ENCODE data around the gene FAM47E. TPM values are rescaled to one million over a fixed set of nuclear protein-coding genes. Genes with fewer than 3 reads are reported as not detected.

FAM47E gene
- total and polyA plus RNA-seq, 9 of the 15 experiments (the other 6 are each of a cell fraction or from before 2014, with no cell fraction given): 3.7 to 15.6 (median 6.4) TPM

- Histone ChIP-seq H3K9me3 (replicated peaks; ENCODE audit: control insufficient read depth, insufficient read depth, low read depth, low read length) (peaks cover 19% of the 10 kb centered on the region), H3K79me2 (ENCODE audit: control insufficient read depth, insufficient read depth, low read length) (no peaks in the 10 kb centered on the region), H2AFZ (ENCODE audit: low read depth, low read length) (peak overlapping the region; percentile 19; the same call in 1 of the 2 replicates), H3K27ac (ENCODE audit: extremely low read depth, low read depth, low read length) (peak overlapping the region; percentile 86), H3K4me3 (no peak overlapping the region), H3K9me1 (ENCODE audit: control insufficient read depth, insufficient read depth, low read length) (no peaks in the 10 kb centered on the region), H4K20me1 (replicated peaks; ENCODE audit: control insufficient read depth, insufficient read depth, low read length) (no peaks in the 10 kb centered on the region), H3K9ac (ENCODE audit: insufficient read depth in 1 of 2, low read depth in 2 of 2, low read length in 2 of 2) (no peak overlapping the region), H3K36me3 (ENCODE audit: control insufficient read depth, insufficient read depth, low read length) (no peaks in the 10 kb centered on the region), H3K27me3 (ENCODE audit: control insufficient read depth in 2 of 2, insufficient read depth in 2 of 2, low read length in 2 of 2) (no peaks in the 10 kb centered on the region), H3K4me1 (replicated peaks in 1 of 2; ENCODE audit: control insufficient read depth in 2 of 2, insufficient read depth in 2 of 2, low read length in 2 of 2) (peaks cover 3 to 39% of the 10 kb centered on the region in 2 experiments; a peak in 4 of 5 replicates), H3K4me2 (ENCODE audit: insufficient read depth, low read length) (no peak overlapping the region)
- intact Hi-C loops (cut with micrococcal nuclease): loop anchor here (5.0 kb wide), 1 partner anchor 77 kb away; no protein-coding TSS in a partner anchor
- POLR2A ChIA-PET: no interaction called here
- BruUV-seq (replicated peaks): no TSS peak
- WGBS (ENCODE audit: insufficient coverage, low coverage, missing lambda C conversion rate): 100% methylated on average over 2 of the region's 4 CpGs
- no peak for FAIRE-seq
- no peak for TF ChIP-seq EP300 (IDR thresholded peaks at IDR 0.05; ENCODE audit: low read length)
- TF ChIP-seq NR3C1 (CRISPR knock-in tag; IDR thresholded peaks at IDR 0.05): no peak
- peak; percentile 82 for TF ChIP-seq SPI1 (IDR thresholded peaks at IDR 0.05; ENCODE audit: borderline replicate concordance, low read depth, low read length)
- ATAC-seq: no peak
- CTCF ChIA-PET (ENCODE audit: low intra/inter-chr PET ratio): no interaction called here
- in situ Hi-C loops (cut with MboI): no loop called here
- no peak for DNase-seq (ENCODE audit: extremely low read depth in 1 of 4, low spot score in 3 of 4)
These were observed 48.5 kb downstream of the FAM47E start for GRCh38 chr4:76300012-76300411.

- 71% methylated on average over 4 of the region's 4 CpGs for WGBS (ENCODE audit: insufficient coverage, low coverage, missing lambda C conversion rate)
- H3K4me3 ChIP-seq: no peak overlapping the region
- H3K36me3 ChIP-seq (ENCODE audit: control insufficient read depth, insufficient read depth, low read length): no peaks in the 10 kb centered on the region
- no peaks in the 10 kb centered on the region for H3K79me2 ChIP-seq (ENCODE audit: control insufficient read depth, insufficient read depth, low read length)
- peak overlapping the region; percentile 35; the same call in 1 of the 2 replicates for H2AFZ ChIP-seq (ENCODE audit: low read depth, low read length)
- peaks cover 19% of the 10 kb centered on the region for H3K9me3 ChIP-seq (replicated peaks; ENCODE audit: control insufficient read depth, insufficient read depth, low read depth, low read length)
- DNase-seq (ENCODE audit: extremely low read depth in 1 of 4, low spot score in 3 of 4) (peak; percentile 72 to 94 (median 82)), FAIRE-seq (peak; percentile 99), ATAC-seq (peak; percentile 96)
- H3K9ac ChIP-seq (ENCODE audit: insufficient read depth in 1 of 2, low read depth in 2 of 2, low read length in 2 of 2): peak overlapping the region in 1 of 2 experiments; percentile 42; a peak in 2 of 4 replicates
- H3K9me1 ChIP-seq (ENCODE audit: control insufficient read depth, insufficient read depth, low read length): no peaks in the 10 kb centered on the region
- in situ Hi-C loops (cut with MboI) (no loop called here), intact Hi-C loops (cut with micrococcal nuclease) (loop anchor here (5.0 kb wide), 1 partner anchor 76 kb away; no protein-coding TSS in a partner anchor)
- BruUV-seq (replicated peaks): no TSS peak
- H3K27ac ChIP-seq (ENCODE audit: extremely low read depth, low read depth, low read length): peak overlapping the region; percentile 86
- peaks cover 7 to 39% of the 10 kb centered on the region in 2 experiments for H3K4me1 ChIP-seq (replicated peaks in 1 of 2; ENCODE audit: control insufficient read depth in 2 of 2, insufficient read depth in 2 of 2, low read length in 2 of 2)
- peak overlapping the region; percentile 34 for H3K4me2 ChIP-seq (ENCODE audit: insufficient read depth, low read length)
- POLR2A ChIA-PET: interaction anchor here (1.0 to 1.4 kb wide), 4 partner anchors 9 to 194 kb away, joined by 3 to 4 read pairs (median 3); no protein-coding TSS in a partner anchor
- no peaks in the 10 kb centered on the region for H4K20me1 ChIP-seq (replicated peaks; ENCODE audit: control insufficient read depth, insufficient read depth, low read length)
- CTCF ChIA-PET (ENCODE audit: low intra/inter-chr PET ratio): no interaction called here
- H3K27me3 ChIP-seq (ENCODE audit: control insufficient read depth in 2 of 2, insufficient read depth in 2 of 2, low read length in 2 of 2): no peaks in the 10 kb centered on the region
- TF ChIP-seq RBFOX2 (IDR thresholded peaks at IDR 0.05; ENCODE audit: low read depth, low read length) (no peak), MAZ (CRISPR knock-in tag; conservative IDR thresholded peaks at IDR 0.05 in 1 of 2, IDR thresholded peaks at IDR 0.05 in 1 of 2) (peak in 1 of 2 experiments; percentile 20; a peak in 1 of 4 replicates), HMBOX1 (IDR thresholded peaks at IDR 0.05) (peak; percentile 93), CHAMP1 (IDR thresholded peaks at IDR 0.05) (no peak), CBFB (CRISPR knock-in tag; IDR thresholded peaks at IDR 0.05) (peak; percentile 90), HEY1 (CRISPR knock-in tag; IDR thresholded peaks at IDR 0.05; ENCODE audit: borderline replicate concordance) (no peak), CBX2 (IDR thresholded peaks at IDR 0.05; ENCODE audit: insufficient read depth, low read length, poor library complexity, severe bottlenecking) (no peak), PYGO2 (tag; IDR thresholded peaks at IDR 0.05) (no peak)
These were observed 49.7 kb downstream of the FAM47E start for GRCh38 chr4:76301068-76301774.
